Activated T-helper 1 cell treated with Interleukin-2 at 50 U/mL for 16 hours (primary cell): ENCODE data around the gene SLC4A2.
"Not testable (repeated sequence)": the region's sequence is repeated elsewhere in the genome, so short reads cannot be mapped to it uniquely, and the experiment has no call there.

Experiments
- DNase-seq: peaks from one replicate; pipeline ENCODE4 v3.0.0-alpha.2; 2020; ENCODE audit warnings: low read depth

SLC4A2 gene

GRCh38 chr7:151024435-151025056 is 34.8 kb upstream of the SLC4A2 start, which contains the start of gene ATG9B:
TSS of gene ATG9B (minus strand) at chr7:151024494. CDS start at chr7:151024423, 71 bp downstream.
- DNase-seq, result no peak

DNA sequence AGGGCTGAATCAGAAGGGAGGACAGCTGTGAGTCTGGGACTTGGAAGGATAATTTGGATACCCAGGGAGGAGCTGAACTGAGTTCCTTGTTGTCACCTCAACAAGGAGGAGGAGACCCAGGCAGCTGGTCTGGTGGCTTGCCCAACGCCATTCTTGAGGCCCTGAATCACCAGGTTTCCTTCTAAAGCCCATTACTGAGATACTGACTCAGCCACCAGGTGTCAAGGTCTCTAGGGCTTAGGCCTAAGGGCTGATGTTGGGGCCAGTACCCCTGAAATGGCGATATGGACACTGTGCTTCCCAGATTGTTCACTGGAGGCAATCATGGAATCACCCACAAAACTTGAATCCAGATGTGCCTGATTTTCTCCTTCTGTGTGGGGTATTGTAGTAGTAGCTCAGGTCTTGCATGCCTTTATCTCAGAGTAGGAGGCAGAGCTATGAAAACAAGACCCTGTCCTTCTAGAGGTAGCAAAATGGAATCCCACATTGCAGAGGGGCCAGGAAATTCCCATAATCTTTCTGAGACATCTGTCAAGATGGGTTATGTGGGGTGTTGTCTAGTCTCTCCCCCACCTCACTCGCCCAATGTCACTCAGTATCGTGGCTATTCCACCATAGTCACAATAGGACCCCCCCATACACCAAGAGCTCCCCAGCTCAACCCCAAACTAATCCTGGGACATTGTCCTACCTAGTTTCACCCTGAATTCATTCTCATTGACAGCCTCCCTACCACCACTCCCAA is 33.3 kb upstream of the SLC4A2 start:
- no peak for DNase-seq

- DNase-seq, result not testable (repeated sequence)
These were observed 32.3 kb upstream of the SLC4A2 start for GRCh38 chr7:151026771-151027727.

- DNase-seq, result not testable (repeated sequence)
These were observed 31.7 kb upstream of the SLC4A2 start for GRCh38 chr7:151027728-151028130.

DNA sequence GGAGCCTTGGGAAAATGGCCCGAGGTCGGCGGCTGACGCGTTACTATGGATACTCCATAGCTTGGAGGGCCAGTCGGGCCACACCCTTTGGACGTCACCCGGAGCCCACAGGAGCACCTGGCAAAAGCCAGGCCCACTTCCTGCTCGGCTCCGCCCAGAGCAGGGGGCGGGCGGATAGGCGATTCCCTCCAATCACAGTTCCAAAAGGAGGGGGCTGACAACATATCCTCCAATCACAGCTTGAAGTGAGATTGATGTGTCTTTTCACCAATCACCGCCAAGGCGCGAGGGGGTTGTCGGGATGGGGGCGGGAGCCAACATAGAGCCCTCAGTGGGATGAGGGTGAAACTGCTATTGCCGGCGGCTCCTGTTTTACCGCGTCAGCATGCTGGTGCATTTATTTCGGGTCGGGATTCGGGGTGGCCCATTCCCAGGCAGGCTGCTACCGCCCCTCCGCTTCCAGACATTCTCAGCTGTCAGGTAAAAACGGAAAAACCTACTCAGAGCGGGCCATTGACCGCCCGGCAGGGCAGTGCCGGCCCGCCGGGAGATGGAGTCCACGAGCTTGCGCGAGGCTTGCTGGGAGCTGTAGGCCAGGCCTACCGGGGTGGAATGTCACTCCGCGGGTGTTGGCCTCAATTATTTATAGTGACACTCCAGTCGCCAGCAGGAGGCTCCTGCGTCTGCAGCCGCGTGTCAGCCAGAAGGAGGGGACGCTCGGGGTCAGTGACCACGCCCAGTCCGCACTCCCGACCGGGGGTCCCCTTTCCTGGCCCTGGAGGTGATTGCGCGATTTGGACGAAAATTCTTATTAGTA is 31.1 kb upstream of the SLC4A2 start, which contains the start of gene ABCB8:
Gene ABCB8, plus strand, starts transcription at position 320 of the 817 bp plus-strand sequence. Its CDS starts 66 bp downstream, at position 386.
- DNase-seq, result peak; percentile 93

GRCh38 chr7:151028948-151029501 is 30.4 kb upstream of the SLC4A2 start:
- DNase-seq, result no peak

DNA sequence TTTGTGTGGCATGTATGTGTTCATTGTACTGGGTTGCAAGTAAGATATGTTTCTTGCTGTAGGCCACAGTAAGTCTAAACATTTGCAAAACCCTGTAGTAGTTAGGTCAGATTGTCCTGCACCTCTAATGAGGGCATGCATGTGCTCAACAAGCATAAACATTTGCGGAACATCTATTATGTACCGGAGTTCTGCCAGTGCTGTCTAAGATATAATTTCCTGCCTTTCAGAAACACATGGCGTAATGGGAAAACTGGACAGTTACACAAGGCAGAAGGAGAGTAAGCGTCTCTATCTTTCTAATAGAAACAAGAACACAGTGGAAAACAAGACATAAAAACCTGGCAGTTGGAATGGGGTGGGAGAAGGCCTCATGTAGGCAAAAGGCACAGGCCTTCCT is 28.4 kb upstream of the SLC4A2 start:
- no peak for DNase-seq

GRCh38 chr7:151032936-151033863 is 26.2 kb upstream of the SLC4A2 start:
- no peak for DNase-seq

DNA sequence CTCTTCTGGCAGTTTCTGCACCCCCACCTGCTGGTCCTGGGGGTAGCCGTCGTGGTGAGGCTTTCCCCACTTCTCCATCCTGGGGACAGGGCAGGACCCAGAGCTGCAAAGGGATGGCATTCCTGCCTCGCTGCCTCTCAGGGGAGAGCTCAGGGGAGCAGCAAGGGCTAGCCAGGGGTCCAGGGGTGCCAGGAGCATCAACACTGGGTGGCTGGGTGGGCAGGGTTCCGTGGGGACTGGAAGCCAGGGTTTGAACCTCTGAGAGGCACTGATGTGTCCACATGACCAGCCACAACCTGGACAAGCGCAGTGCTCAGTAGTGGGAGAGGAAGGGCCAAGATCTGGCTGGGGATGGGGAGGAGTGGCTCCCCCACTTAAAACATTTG is 25.5 kb upstream of the SLC4A2 start:
- no peak for DNase-seq

GRCh38 chr7:151034312-151035025 is 24.9 kb upstream of the SLC4A2 start:
- DNase-seq, result no peak

DNA sequence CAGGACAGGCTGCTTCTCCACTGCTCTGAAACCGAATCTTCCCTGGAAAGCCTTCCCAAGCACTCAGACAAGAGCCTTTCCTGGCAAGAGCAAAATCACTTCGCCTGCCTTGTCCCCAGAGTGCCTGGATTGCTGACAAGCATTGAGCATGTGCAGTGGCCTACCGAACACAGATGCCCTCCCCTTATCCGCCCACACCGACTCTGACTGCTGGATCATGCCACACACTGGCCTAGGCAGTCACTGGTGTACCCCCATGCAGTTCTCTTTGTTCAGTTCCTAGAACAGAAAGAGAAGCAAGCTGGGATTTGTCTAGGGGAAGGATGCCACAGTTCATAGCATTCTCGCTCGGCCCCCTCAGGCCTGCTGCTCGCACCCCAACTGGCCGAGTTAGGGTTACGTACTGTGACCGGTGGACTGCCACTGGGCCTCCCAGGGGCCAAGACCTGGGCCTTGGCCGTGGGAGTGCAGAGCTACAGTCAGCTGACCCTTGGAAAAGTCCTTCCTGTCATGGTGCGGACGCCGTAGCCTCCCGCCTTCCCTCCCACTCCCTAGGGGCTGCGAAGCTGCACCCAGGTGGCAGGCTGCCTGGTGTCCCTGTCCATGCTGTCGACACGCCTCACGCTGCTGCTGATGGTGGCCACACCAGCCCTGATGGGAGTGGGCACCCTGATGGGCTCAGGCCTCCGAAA is 24.2 kb upstream of the SLC4A2 start:
- DNase-seq, result no peak

- no peak for DNase-seq
These were observed 23.5 kb upstream of the SLC4A2 start for GRCh38 chr7:151035902-151036301.

- DNase-seq, result no peak
These were observed 20.2 kb upstream of the SLC4A2 start for GRCh38 chr7:151038951-151039849.

GRCh38 chr7:151039850-151040548 is 19.4 kb upstream of the SLC4A2 start:
- DNase-seq, result no peak

DNA sequence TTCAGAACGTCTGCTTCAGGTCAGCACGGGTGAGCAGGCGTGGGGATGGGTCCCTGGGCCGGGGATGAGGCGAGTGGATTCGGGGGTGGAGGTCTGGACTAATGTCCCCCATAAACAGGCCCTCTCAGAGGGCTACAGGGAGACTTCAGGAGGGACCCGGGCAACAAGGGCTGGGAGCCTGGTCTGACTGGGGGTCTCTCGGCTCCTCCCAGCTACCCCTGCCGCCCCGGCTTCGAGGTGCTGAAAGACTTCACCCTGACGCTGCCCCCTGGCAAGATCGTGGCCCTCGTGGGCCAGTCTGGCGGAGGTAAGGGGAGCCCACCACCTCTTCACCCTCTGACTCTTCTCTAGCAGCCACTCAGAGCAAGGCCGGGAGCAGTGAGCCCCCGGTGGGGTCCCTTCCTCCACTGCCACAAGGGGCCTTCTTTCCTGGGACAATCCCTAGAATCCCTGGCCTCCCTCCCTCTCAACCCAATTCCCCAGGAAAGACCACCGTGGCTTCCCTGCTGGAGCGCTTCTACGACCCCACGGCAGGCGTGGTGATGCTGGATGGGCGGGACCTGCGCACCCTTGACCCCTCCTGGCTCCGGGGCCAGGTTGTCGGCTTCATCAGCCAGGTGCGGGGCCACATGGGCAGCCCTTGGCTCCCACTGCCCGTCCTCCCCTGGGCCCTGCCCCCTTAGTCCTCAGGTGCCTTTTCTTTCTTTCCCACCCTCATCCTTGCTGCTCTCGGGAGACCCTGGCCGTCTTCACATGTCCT is 18.6 kb upstream of the SLC4A2 start:
- no peak for DNase-seq

- not testable (repeated sequence) for DNase-seq
These were observed 15.9 kb upstream of the SLC4A2 start for GRCh38 chr7:151043449-151043848.
